CD8-positive, alpha-beta memory T cell (primary cell): ENCODE results near the gene ADAMTS1. TPM values are rescaled to one million over a fixed set of nuclear protein-coding genes. Genes with fewer than 3 reads are reported as not detected.

Source experiments
- CTCF ChIA-PET: fragments of 350-600 bp; sonication (Branson Sonifier 250); formaldehyde crosslinking; loops from one replicate; lab custom pipeline; 2021; ENCODE audit warnings: antibody characterized with exemption; lab: Charles Lee
- POLR2A ChIA-PET: fragments of 350-600 bp; sonication (Branson Sonifier 250); formaldehyde crosslinking; loops from one replicate; lab custom pipeline; 2021; ENCODE audit warnings: antibody characterized with exemption; lab: Charles Lee
- DNase-seq, 5 donors: peaks; one replicate each; pipeline versions ENCODE4 v3.0.0 to v3.0.0-alpha.2; 2020 to 2022; ENCODE audit warnings: mixed read lengths in 1 of 5
- H3K27ac ChIP-seq: one replicate; pipeline ENCODE4 v1.7.0; 2013; ENCODE audit warnings: low read depth, mild to moderate bottlenecking, low read length, moderate library complexity
- H3K27me3 ChIP-seq: 2 replicates; pipeline ENCODE4 v1.7.0; 2013; ENCODE audit warnings: low read length, mild to moderate bottlenecking; ENCODE audit not compliant: insufficient read depth, poor library complexity, severe bottlenecking
- H3K36me3 ChIP-seq: 2 replicates; pipeline ENCODE4 v1.7.0; 2013; ENCODE audit warnings: mild to moderate bottlenecking, low read length, moderate library complexity; ENCODE audit not compliant: insufficient read depth
- H3K4me1 ChIP-seq: 2 replicates; pipeline ENCODE4 v1.7.0; 2013; ENCODE audit warnings: mild to moderate bottlenecking, low read length, moderate library complexity; ENCODE audit not compliant: insufficient read depth
- H3K4me3 ChIP-seq: 2 replicates; pipeline ENCODE4 v1.7.0; 2013; ENCODE audit warnings: mild to moderate bottlenecking, low read length
- H3K9me3 ChIP-seq: 2 replicates; pipeline ENCODE4 v1.7.0; 2013; ENCODE audit warnings: mild to moderate bottlenecking, low read length
- H3K27ac Mint-ChIP-seq, 8 donors: one replicate each; pipeline ENCODE4 v1.8.0; 2020 to 2021; ENCODE audit warnings: mixed read lengths in 8 of 8, mild to moderate bottlenecking in 6 of 8, inconsistent platforms in 3 of 8, moderate library complexity in 3 of 8
- H3K27me3 Mint-ChIP-seq, 2 donors: one replicate each; pipeline ENCODE4 v1.8.0; 2020 to 2021; ENCODE audit warnings: mixed read lengths in 2 of 2, mild to moderate bottlenecking in 1 of 2, moderate library complexity in 1 of 2
- H3K36me3 Mint-ChIP-seq, 3 donors: one replicate each; pipeline ENCODE4 v1.8.0; 2020 to 2021; ENCODE audit warnings: mixed read lengths in 3 of 3, inconsistent platforms in 1 of 3, mild to moderate bottlenecking in 1 of 3
- H3K4me1 Mint-ChIP-seq, 3 donors: one replicate each; pipeline ENCODE4 v1.8.0; 2020 to 2021; ENCODE audit warnings: mixed read lengths in 3 of 3, inconsistent platforms in 1 of 3, mild to moderate bottlenecking in 1 of 3
- H3K4me3 Mint-ChIP-seq, 7 donors: one replicate each; pipeline ENCODE4 v1.8.0; 2020 to 2021; ENCODE audit warnings: mixed read lengths in 7 of 7, mild to moderate bottlenecking in 6 of 7, moderate library complexity in 4 of 7, inconsistent platforms in 2 of 7
- H3K9me3 Mint-ChIP-seq, 5 donors: one replicate each; pipeline ENCODE4 v1.8.0; 2020 to 2022; ENCODE audit warnings: mixed read lengths in 5 of 5, mild to moderate bottlenecking in 3 of 5, moderate library complexity in 2 of 5, inconsistent platforms in 1 of 5
- polyA plus RNA-seq: library from polyadenylated mRNA; unstranded; fragments of 300-500 nt; fragmentation: Illumina TruSeq; gene quantifications from one replicate; pipeline ENCODE4 v1.2.3, GENCODE V29; 2021
- total RNA-seq, 2 experiments: library from RNA; stranded (reverse); gene quantifications; one replicate each; pipeline ENCODE4 v1.2.3, GENCODE V29; 2021

The ADAMTS1 gene
- total and polyA plus RNA-seq, 3 experiments from 2014 or later = 0.87 TPM; not detected in 2

- no peak for DNase-seq
- H3K9me3 Mint-ChIP-seq = peaks cover 0 to 8% (median 4%) of the 10 kb centered on the region in 5 donors
- peaks cover 0 to 1% (median 0%) of the 10 kb centered on the region in 3 donors for H3K36me3 Mint-ChIP-seq
- Histone ChIP-seq H3K9me3 (no peaks in the 10 kb centered on the region), H3K27me3 (no peaks in the 10 kb centered on the region), H3K36me3 (no peaks in the 10 kb centered on the region), H3K4me3 (no peak overlapping the region), H3K4me1 (no peaks in the 10 kb centered on the region), H3K27ac (no peak overlapping the region)
- H3K27ac Mint-ChIP-seq = no peak overlapping the region
- ChIA-PET CTCF (no interaction called here), POLR2A (no interaction called here)
- no peak overlapping the region for H3K4me3 Mint-ChIP-seq
- H3K4me1 Mint-ChIP-seq = no peaks in the 10 kb centered on the region
- peaks cover 0 to 6% of the 10 kb centered on the region in 2 donors for H3K27me3 Mint-ChIP-seq
Measured at GRCh38 chr21:26797878-26798456, 47.2 kb downstream of the ADAMTS1 start.

DNA sequence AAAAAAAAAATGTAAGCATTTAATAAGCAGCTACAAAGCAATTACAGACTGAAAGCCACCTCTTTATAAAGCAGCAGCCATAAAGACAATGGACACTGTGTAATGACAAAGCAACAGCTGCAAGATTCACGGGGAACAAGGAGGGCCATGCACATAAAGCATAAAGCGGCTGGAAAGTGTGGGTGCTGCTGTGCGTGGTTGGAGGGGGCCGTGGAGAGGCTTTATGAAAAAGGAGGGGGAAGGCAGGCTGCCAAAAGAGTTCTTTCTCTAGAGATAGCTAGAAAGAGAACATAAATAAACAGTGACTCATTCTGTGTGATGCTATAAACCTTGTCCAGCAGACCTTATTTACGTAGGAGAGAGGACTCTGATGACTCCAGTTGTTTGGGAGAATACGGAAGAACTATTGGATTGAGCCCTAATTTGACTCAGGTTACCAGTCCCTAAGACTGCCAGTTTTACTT is 49.3 kb downstream of the ADAMTS1 start:
- Mint-ChIP-seq H3K27ac (no peak overlapping the region), H3K36me3 (peaks cover 0 to 1% (median 0%) of the 10 kb centered on the region in 3 donors)

DNA sequence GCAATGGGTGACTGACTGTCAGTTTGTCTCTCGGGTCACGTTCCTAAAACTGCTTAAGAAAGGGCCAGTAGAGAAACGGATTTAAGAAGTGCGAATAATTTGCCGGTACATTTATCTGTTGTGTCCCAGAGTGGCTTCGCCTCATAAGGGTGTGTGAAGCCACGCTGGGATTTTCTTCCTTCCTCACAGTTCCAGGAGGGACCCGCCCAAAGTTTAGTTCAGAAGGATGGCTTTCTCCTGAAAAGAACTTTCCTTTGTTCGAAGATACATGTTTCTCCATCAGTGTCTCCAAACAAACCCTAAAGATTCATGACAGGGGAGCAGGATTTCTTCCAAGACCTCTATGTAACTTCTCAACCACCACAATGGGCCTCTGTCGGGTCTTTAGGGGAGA is 49.8 kb downstream of the ADAMTS1 start:
- Histone ChIP-seq H3K27ac (no peak overlapping the region), H3K4me3 (no peak overlapping the region), H3K36me3 (no peaks in the 10 kb centered on the region), H3K27me3 (no peaks in the 10 kb centered on the region), H3K4me1 (no peaks in the 10 kb centered on the region), H3K9me3 (no peaks in the 10 kb centered on the region)
- Mint-ChIP-seq H3K9me3 (peaks cover 0 to 8% (median 4%) of the 10 kb centered on the region in 5 donors), H3K4me1 (no peaks in the 10 kb centered on the region), H3K27me3 (peaks cover 0 to 6% of the 10 kb centered on the region in 2 donors), H3K36me3 (peaks cover 0 to 1% (median 0%) of the 10 kb centered on the region in 3 donors), H3K27ac (no peak overlapping the region), H3K4me3 (no peak overlapping the region)
- ChIA-PET POLR2A (no interaction called here), CTCF (no interaction called here)
- DNase-seq = no peak

More for the DNA sequence above, 49.3 kb downstream of the ADAMTS1 start:
- Mint-ChIP-seq H3K9me3 (peaks cover 0 to 8% (median 4%) of the 10 kb centered on the region in 5 donors), H3K27me3 (peaks cover 0 to 6% of the 10 kb centered on the region in 2 donors), H3K4me1 (no peaks in the 10 kb centered on the region), H3K4me3 (no peak overlapping the region)
- no peaks in the 10 kb centered on the region for H3K4me1 ChIP-seq
- no peaks in the 10 kb centered on the region for H3K27me3 ChIP-seq
- no peak for DNase-seq
- no peaks in the 10 kb centered on the region for H3K36me3 ChIP-seq
- ChIA-PET CTCF (no interaction called here), POLR2A (no interaction called here)
- H3K4me3 ChIP-seq = no peak overlapping the region
- no peak overlapping the region for H3K27ac ChIP-seq
- H3K9me3 ChIP-seq = no peaks in the 10 kb centered on the region

- Mint-ChIP-seq H3K4me3 (no peak overlapping the region), H3K4me1 (no peaks in the 10 kb centered on the region), H3K9me3 (peaks cover 0 to 8% (median 4%) of the 10 kb centered on the region in 5 donors), H3K27ac (no peak overlapping the region), H3K27me3 (peaks cover 0 to 6% of the 10 kb centered on the region in 2 donors), H3K36me3 (peaks cover 0 to 1% (median 0%) of the 10 kb centered on the region in 3 donors)
- H3K27ac ChIP-seq = no peak overlapping the region
- H3K36me3 ChIP-seq = no peaks in the 10 kb centered on the region
- no peaks in the 10 kb centered on the region for H3K27me3 ChIP-seq
- no peaks in the 10 kb centered on the region for H3K4me1 ChIP-seq
- H3K9me3 ChIP-seq = no peaks in the 10 kb centered on the region
- ChIA-PET POLR2A (no interaction called here), CTCF (no interaction called here)
- DNase-seq = no peak
- no peak overlapping the region for H3K4me3 ChIP-seq
Measured at GRCh38 chr21:26794597-26795411, 50.4 kb downstream of the ADAMTS1 start.

DNA sequence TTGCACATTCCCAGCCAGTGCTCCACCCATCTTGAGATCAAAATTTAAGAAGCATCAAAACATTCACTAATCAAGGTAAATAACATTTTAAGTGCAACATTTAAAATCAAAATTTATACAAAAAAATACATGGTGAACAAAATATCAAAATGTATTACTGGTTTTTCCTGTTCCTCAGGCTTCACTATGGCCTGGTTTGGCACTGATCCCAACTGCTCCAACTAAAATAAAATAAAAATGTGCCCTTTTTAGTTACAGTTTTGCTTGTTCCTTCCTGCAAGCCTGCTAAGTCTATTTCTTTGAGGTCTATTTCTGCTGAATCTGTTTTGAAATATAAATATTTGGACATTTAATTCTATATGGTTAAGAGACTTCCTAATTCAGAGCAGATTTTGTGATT is 54.9 kb downstream of the ADAMTS1 start:
- Mint-ChIP-seq H3K4me3 (no peak overlapping the region), H3K36me3 (peaks cover 0 to 1% (median 0%) of the 10 kb centered on the region in 3 donors), H3K27me3 (peaks cover 0 to 2% of the 10 kb centered on the region in 2 donors), H3K27ac (no peak overlapping the region), H3K9me3 (peaks cover 0 to 5% (median 4%) of the 10 kb centered on the region in 5 donors), H3K4me1 (no peaks in the 10 kb centered on the region)
- Histone ChIP-seq H3K4me3 (no peak overlapping the region), H3K27me3 (no peaks in the 10 kb centered on the region), H3K27ac (no peak overlapping the region), H3K9me3 (no peaks in the 10 kb centered on the region), H3K4me1 (no peaks in the 10 kb centered on the region), H3K36me3 (no peaks in the 10 kb centered on the region)
- ChIA-PET CTCF (no interaction called here), POLR2A (no interaction called here)
- DNase-seq = no peak

- no peaks in the 10 kb centered on the region for H3K27me3 ChIP-seq
- no peaks in the 10 kb centered on the region for H3K4me1 ChIP-seq
- H3K4me1 Mint-ChIP-seq = no peaks in the 10 kb centered on the region
- CTCF ChIA-PET = no interaction called here
- H3K27ac Mint-ChIP-seq = no peak overlapping the region
- peaks cover 0 to 4% (median 2%) of the 10 kb centered on the region in 5 donors for H3K9me3 Mint-ChIP-seq
- POLR2A ChIA-PET = no interaction called here
- peaks cover 0 to under 1% of the 10 kb centered on the region in 2 donors for H3K27me3 Mint-ChIP-seq
- no peak overlapping the region for H3K4me3 Mint-ChIP-seq
- no peak for DNase-seq
- H3K4me3 ChIP-seq = no peak overlapping the region
- no peak overlapping the region for H3K27ac ChIP-seq
- H3K36me3 ChIP-seq = no peaks in the 10 kb centered on the region
- peaks cover 0 to under 1% (median 0%) of the 10 kb centered on the region in 3 donors for H3K36me3 Mint-ChIP-seq
- H3K9me3 ChIP-seq = no peaks in the 10 kb centered on the region
Measured at GRCh38 chr21:26788790-26789189, 56.4 kb downstream of the ADAMTS1 start.

Other genes with a start within 250 kb of the ADAMTS1 start
- not detected for gene ADAMTS5, start 121.7 kb upstream of the ADAMTS1 start, total RNA-seq
- gene ADAMTS5, start 121.7 kb upstream of the ADAMTS1 start, polyA plus RNA-seq = not detected